Measurements from ENCODE around the gene ZNF24. TPM values are rescaled to one million over a fixed set of nuclear protein-coding genes. Genes with fewer than 3 reads are reported as not detected.

ZNF24 gene
- polyA plus RNA-seq, 1 donor = 28.1 TPM

- DNase-seq = peak; percentile 97
Observed at GRCh38 chr18:35290094-35290735, 54.0 kb downstream of the ZNF24 start, which contains the start of gene ZSCAN30. ZSCAN30 (minus strand) TSS chr18:35290229; CDS start chr18:35264352, 25,877 bp downstream.

GRCh38 chr18:35289727-35290093 lies 54.5 kb downstream of the ZNF24 start:
- DNase-seq = no peak

GRCh38 chr18:35289293-35289692 lies 54.9 kb downstream of the ZNF24 start:
- DNase-seq = no peak

- no peak for DNase-seq
Observed at GRCh38 chr18:35284841-35285240, 59.4 kb downstream of the ZNF24 start.

GRCh38 chr18:35283923-35284794 lies 60.1 kb downstream of the ZNF24 start:
- no peak for DNase-seq

- no peak for DNase-seq
Observed at GRCh38 chr18:35282353-35282752, 61.9 kb downstream of the ZNF24 start.

Other genes starting within 250 kb of the ZNF24 start
- 30.9 TPM for gene ZNF397, start 103.4 kb downstream of the ZNF24 start, polyA plus RNA-seq (ENCODE audit: insufficient read length)
- 27.7 TPM for gene ZSCAN30, start 54.2 kb downstream of the ZNF24 start, polyA plus RNA-seq (ENCODE audit: insufficient read length)
- 1.3 TPM for gene ZNF396, start 32.9 kb upstream of the ZNF24 start, polyA plus RNA-seq (ENCODE audit: insufficient read length)
- gene INO80C, start 153.5 kb upstream of the ZNF24 start, polyA plus RNA-seq (ENCODE audit: insufficient read length) = 27.8 TPM
- 83.8 TPM for gene GALNT1, start 237.3 kb upstream of the ZNF24 start, polyA plus RNA-seq (ENCODE audit: insufficient read length)